Peyer's patch (tissue), 4 donors: Measurements from ENCODE around the gene DNM3. TPM values are rescaled to one million over a fixed set of nuclear protein-coding genes. Genes with fewer than 3 reads are reported as not detected.
A peak's percentile ranks its signal among the peaks of the same experiment; 100 is the strongest.
"Not testable (repeated sequence)": the region's sequence is repeated elsewhere in the genome, so short reads cannot be mapped to it uniquely, and the experiment has no call there.

Experiments
- DNase-seq, 3 donors: peaks; one replicate each; pipeline ENCODE4 v3.0.0-alpha.2; 2017 to 2019
- H3K27ac ChIP-seq, 4 donors: fragments of 200-600 bp; sonication (generic); one replicate each; pipeline ENCODE4 v1.5.1; 2016 to 2019
- H3K27me3 ChIP-seq, 2 donors: fragments of 200-600 bp; sonication (generic); one replicate each; pipeline ENCODE4 v1.5.1; 2019
- H3K36me3 ChIP-seq, 3 donors: fragments of 200-600 bp; sonication (generic); one replicate each; pipeline ENCODE4 v1.5.1; 2016 to 2019
- H3K4me1 ChIP-seq, 4 donors: fragments of 200-600 bp; sonication (generic); one replicate each; pipeline ENCODE4 v1.5.1; 2016 to 2019
- H3K4me3 ChIP-seq, 4 donors: fragments of 200-600 bp; sonication (generic); 1 replicate in 3 of 4; 2 replicates in 1 of 4; pipeline ENCODE4 v1.5.1; 2016 to 2019; ENCODE audit warnings: mild to moderate bottlenecking in 1 of 4
- H3K9me3 ChIP-seq, 4 donors: fragments of 200-600 bp; sonication (generic); one replicate each; pipeline ENCODE4 v1.5.1; 2016 to 2019; ENCODE audit warnings: mild to moderate bottlenecking in 1 of 4
- CTCF ChIP-seq, 6 experiments: fragments of 450-650 bp in 4 of 6; fragments of 200-600 bp in 2 of 6; sonication (generic) in 1 of 6; IDR thresholded peaks; one replicate each; pipeline ENCODE4 v1.5.1; 2017 to 2019; ENCODE audit warnings: antibody characterized with exemption in 6 of 6, mild to moderate bottlenecking in 3 of 6, moderate library complexity in 1 of 6
- POLR2A ChIP-seq, 2 donors: fragments of 450-650 bp; IDR thresholded peaks; one replicate each; pipeline ENCODE4 v1.5.1; 2017; ENCODE audit warnings: antibody characterized with exemption in 2 of 2, mild to moderate bottlenecking in 2 of 2, moderate library complexity in 2 of 2
- total RNA-seq, 4 donors: library from RNA; depleted of rRNA; stranded (reverse); fragments of >200 nt; gene quantifications; one replicate each; pipeline ENCODE4 v1.1.0, GENCODE V29; 2016

DNM3 gene
- total RNA-seq, 4 donors from 2014 or later = 1.4 to 11.6 (median 2.0) TPM

GRCh38 chr1:172360985-172361384 lies 519.7 kb downstream of the DNM3 start:
- TF ChIP-seq CTCF (IDR thresholded peaks at IDR 0.05) (no peak), POLR2A (IDR thresholded peaks at IDR 0.05) (no peak)
- no peaks in the 10 kb centered on the region for H3K9me3 ChIP-seq
- peak overlapping the region in 3 of 4 donors; percentile 27 to 74 (median 28) for H3K27ac ChIP-seq
- peak in 1 of 3 donors; percentile 19 for DNase-seq
- H3K4me1 ChIP-seq = peaks cover 0 to 53% (median 17%) of the 10 kb centered on the region in 4 donors
- H3K27me3 ChIP-seq = no peaks in the 10 kb centered on the region
- H3K4me3 ChIP-seq = no peak overlapping the region
- no peaks in the 10 kb centered on the region for H3K36me3 ChIP-seq

- TF ChIP-seq POLR2A (IDR thresholded peaks at IDR 0.05) = no peak
- TF ChIP-seq CTCF (IDR thresholded peaks at IDR 0.05) = no peak
- H3K4me1 ChIP-seq = peaks cover 0 to 26% (median 12%) of the 10 kb centered on the region in 4 donors
- no peaks in the 10 kb centered on the region for H3K36me3 ChIP-seq
- DNase-seq = no peak
- H3K27me3 ChIP-seq = no peaks in the 10 kb centered on the region
- H3K4me3 ChIP-seq = no peak overlapping the region
- H3K27ac ChIP-seq = no peak overlapping the region
- peaks cover 0 to 10% (median 0%) of the 10 kb centered on the region in 4 donors for H3K9me3 ChIP-seq
These were observed 522.6 kb downstream of the DNM3 start for GRCh38 chr1:172363852-172364251.

GRCh38 chr1:172371646-172372045 lies 530.3 kb downstream of the DNM3 start:
- H3K4me3 ChIP-seq, H3K36me3 ChIP-seq, H3K9me3 ChIP-seq: not testable (repeated sequence)

GRCh38 chr1:172373864-172374263 lies 532.6 kb downstream of the DNM3 start:
- Histone ChIP-seq H3K36me3 (no peaks in the 10 kb centered on the region), H3K27ac (no peak overlapping the region), H3K4me1 (no peaks in the 10 kb centered on the region), H3K27me3 (no peaks in the 10 kb centered on the region), H3K9me3 (no peaks in the 10 kb centered on the region), H3K4me3 (no peak overlapping the region)
- DNase-seq = no peak
- TF ChIP-seq CTCF (IDR thresholded peaks at IDR 0.05) (no peak), POLR2A (IDR thresholded peaks at IDR 0.05) (no peak)

More at GRCh38 chr1:172371646-172372045, 530.3 kb downstream of the DNM3 start:
- H3K27ac ChIP-seq, H3K27me3 ChIP-seq, DNase-seq, H3K4me1 ChIP-seq: not testable (repeated sequence)

GRCh38 chr1:172375211-172375631 lies 533.9 kb downstream of the DNM3 start:
- Histone ChIP-seq H3K9me3 (no peaks in the 10 kb centered on the region), H3K27ac (no peak overlapping the region), H3K4me3 (no peak overlapping the region), H3K36me3 (no peaks in the 10 kb centered on the region), H3K4me1 (peaks cover 0 to 2% (median 0%) of the 10 kb centered on the region in 4 donors), H3K27me3 (no peaks in the 10 kb centered on the region)
- DNase-seq = no peak
- TF ChIP-seq CTCF (IDR thresholded peaks at IDR 0.05) = no peak
- TF ChIP-seq POLR2A (IDR thresholded peaks at IDR 0.05) = no peak

GRCh38 chr1:172376431-172376830 lies 535.1 kb downstream of the DNM3 start:
- TF ChIP-seq CTCF (IDR thresholded peaks at IDR 0.05) (no peak), POLR2A (IDR thresholded peaks at IDR 0.05) (no peak)
- no peaks in the 10 kb centered on the region for H3K9me3 ChIP-seq
- peaks cover 0 to 11% (median 0%) of the 10 kb centered on the region in 4 donors for H3K4me1 ChIP-seq
- no peaks in the 10 kb centered on the region for H3K36me3 ChIP-seq
- no peak for DNase-seq
- no peak overlapping the region for H3K4me3 ChIP-seq
- no peaks in the 10 kb centered on the region for H3K27me3 ChIP-seq
- no peak overlapping the region for H3K27ac ChIP-seq
